ENCODE data around the gene RAD9A. TPM values are rescaled to one million over a fixed set of nuclear protein-coding genes. Genes with fewer than 3 reads are reported as not detected.

RAD9A gene
- total RNA-seq, 1 experiment from 2014 or later: 20.9 TPM

GRCh38 chr11:67373648-67374570 lies 17.9 kb upstream of the RAD9A start:
- Mint-ChIP-seq H3K4me1 (peaks cover 51 to 59% of the 10 kb centered on the region in 2 experiments), H3K27ac (0 out of 7 replicates have a peak overlapping the region, but pooled peaks of 1 of the 3 experiments have one; percentile 52), H3K27me3 (ENCODE audit: low read depth) (peaks cover 84% of the 10 kb centered on the region), H3K36me3 (ENCODE audit: insufficient read depth in 1 of 3, low read depth in 3 of 3) (no peaks in the 10 kb centered on the region; a peak in 1 of 7 replicates), H3K9me3 (no peaks in the 10 kb centered on the region; a peak in 2 of 5 replicates), H3K4me3 (peak overlapping the region; percentile 74 to 91)
- Histone ChIP-seq H3K79me1 (ENCODE audit: insufficient read depth, low read depth, low read length, poor library complexity, severe bottlenecking) (no peaks in the 10 kb centered on the region), H2BK12ac (ENCODE audit: insufficient read length, low read depth, low read length) (no peak overlapping the region), H4K91ac (ENCODE audit: insufficient read length, low read depth, low read length) (no peak overlapping the region), H2BK5ac (ENCODE audit: insufficient read length, low read length) (no peak overlapping the region), H4K8ac (replicated peaks; ENCODE audit: insufficient read length, low read depth, low read length) (no peak overlapping the region), H3K9me3 (ENCODE audit: control insufficient read depth, low read depth, low read length) (no peaks in the 10 kb centered on the region), H3K4me2 (ENCODE audit: insufficient read depth, insufficient read length, low read length) (peak overlapping the region; percentile 88), H2BK120ac (ENCODE audit: low read depth, low read length, poor library complexity, severe bottlenecking) (no peak overlapping the region), H3K23ac (ENCODE audit: insufficient read length, low read depth, low read length) (no peak overlapping the region), H3K27ac (ENCODE audit: insufficient read length, low read depth, low read length) (no peak overlapping the region), H3K79me2 (ENCODE audit: insufficient read depth, low read length) (no peaks in the 10 kb centered on the region), H4K20me1 (ENCODE audit: control insufficient read depth, insufficient read depth, insufficient read length) (no peaks in the 10 kb centered on the region), H3K27me3 (ENCODE audit: insufficient read depth, low read length) (peaks cover 10% of the 10 kb centered on the region; the same call in 1 of the 2 replicates), H2BK20ac (ENCODE audit: low read depth, low read length, poor library complexity, severe bottlenecking) (no peak overlapping the region), H3K14ac (ENCODE audit: insufficient read depth, low read length) (no peak overlapping the region), H2AFZ (ENCODE audit: low read length) (no peak overlapping the region), H4K5ac (ENCODE audit: insufficient read length, low read depth, low read length) (no peak overlapping the region), H3K4ac (ENCODE audit: low read depth, low read length) (no peak overlapping the region), H3K4me1 (ENCODE audit: insufficient read depth, low read length) (peaks cover 7% of the 10 kb centered on the region; the same call in 1 of the 2 replicates), H2BK15ac (ENCODE audit: low read depth, low read length) (no peak overlapping the region), H2AK5ac (ENCODE audit: insufficient read length, low read length) (no peak overlapping the region), H3K18ac (ENCODE audit: insufficient read length, low read depth, low read length) (no peak overlapping the region), H3K9ac (ENCODE audit: extremely low read depth, insufficient read length, low read length) (no peak overlapping the region), H3K56ac (ENCODE audit: insufficient read length, low read depth, low read length) (no peak overlapping the region), H3K23me2 (ENCODE audit: insufficient read length, low read depth, low read length, poor library complexity, severe bottlenecking) (peaks cover 30% of the 10 kb centered on the region), H3T11ph (ENCODE audit: low read length) (no peak overlapping the region)
- peak; percentile 85 for DNase-seq
- no CpG with 5 or more reads among the region's 40 CpGs for WGBS (ENCODE audit: extremely low coverage, insufficient read length, low lambda C conversion rate)
- peak; percentile 50 for TF ChIP-seq CTCF (conservative IDR thresholded peaks at IDR 0.05)

All from H9 (cell line).